ENCODE data around the gene ODC1. TPM values are rescaled to one million over a fixed set of nuclear protein-coding genes. Genes with fewer than 3 reads are reported as not detected.

The ODC1 gene
- total and polyA plus RNA-seq, 8 donors, result 55.0 to 243 (median 214) TPM

DNA sequence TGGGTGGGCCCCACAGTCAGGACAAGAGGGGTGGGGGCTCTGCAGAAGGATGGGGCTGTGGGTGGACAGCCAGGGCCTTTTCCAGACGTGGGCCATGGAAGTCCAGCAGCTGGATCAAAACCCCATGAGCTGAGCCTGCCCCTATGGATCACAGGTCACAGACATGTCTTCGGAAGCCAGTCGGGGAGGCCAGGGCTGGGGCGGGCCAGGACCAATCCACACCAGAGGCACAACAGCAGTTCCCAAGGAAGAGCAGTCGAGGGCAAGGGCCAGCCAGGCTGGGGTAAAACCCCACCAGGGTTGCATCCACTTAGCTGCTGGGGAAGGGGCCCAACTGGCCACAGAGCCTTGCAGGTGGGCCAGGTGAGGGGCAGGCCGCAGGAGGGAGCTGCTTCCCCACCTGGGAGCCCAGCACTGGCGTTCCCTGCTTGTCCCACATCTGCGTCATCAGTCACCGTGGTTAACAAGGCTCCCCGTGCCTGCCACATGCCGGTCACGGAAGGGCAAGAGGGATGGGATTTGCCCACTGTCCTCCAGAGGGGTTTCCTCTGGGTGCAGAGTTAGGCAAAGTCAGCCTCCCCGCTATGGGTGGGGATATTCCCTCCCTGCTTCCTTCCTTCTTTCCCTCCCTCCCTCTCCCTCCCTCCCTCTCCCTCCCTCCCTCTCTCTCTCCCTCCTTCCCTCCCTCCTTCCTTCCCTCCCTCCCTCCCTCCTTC, 46.4 kb upstream of the ODC1 start:
- H3K4me1 ChIP-seq, result no peaks in the 10 kb centered on the region
- TF ChIP-seq, protein P1, sequence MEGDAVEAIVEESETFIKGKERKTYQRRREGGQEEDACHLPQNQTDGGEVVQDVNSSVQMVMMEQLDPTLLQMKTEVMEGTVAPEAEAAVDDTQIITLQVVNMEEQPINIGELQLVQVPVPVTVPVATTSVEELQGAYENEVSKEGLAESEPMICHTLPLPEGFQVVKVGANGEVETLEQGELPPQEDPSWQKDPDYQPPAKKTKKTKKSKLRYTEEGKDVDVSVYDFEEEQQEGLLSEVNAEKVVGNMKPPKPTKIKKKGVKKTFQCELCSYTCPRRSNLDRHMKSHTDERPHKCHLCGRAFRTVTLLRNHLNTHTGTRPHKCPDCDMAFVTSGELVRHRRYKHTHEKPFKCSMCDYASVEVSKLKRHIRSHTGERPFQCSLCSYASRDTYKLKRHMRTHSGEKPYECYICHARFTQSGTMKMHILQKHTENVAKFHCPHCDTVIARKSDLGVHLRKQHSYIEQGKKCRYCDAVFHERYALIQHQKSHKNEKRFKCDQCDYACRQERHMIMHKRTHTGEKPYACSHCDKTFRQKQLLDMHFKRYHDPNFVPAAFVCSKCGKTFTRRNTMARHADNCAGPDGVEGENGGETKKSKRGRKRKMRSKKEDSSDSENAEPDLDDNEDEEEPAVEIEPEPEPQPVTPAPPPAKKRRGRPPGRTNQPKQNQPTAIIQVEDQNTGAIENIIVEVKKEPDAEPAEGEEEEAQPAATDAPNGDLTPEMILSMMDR (IDR thresholded peaks at IDR 0.05), result no peak
- DNase-seq (no peak), ATAC-seq (no peak)
- peaks cover 0 to 33% of the 10 kb centered on the region in 2 donors for H3K27me3 ChIP-seq
- H3K4me3 ChIP-seq, result no peak overlapping the region
- H3K36me3 ChIP-seq, result no peaks in the 10 kb centered on the region
- H3K9me3 ChIP-seq, result no peaks in the 10 kb centered on the region
- H3K27ac ChIP-seq, result no peak overlapping the region
- intact Hi-C loops (cut with DNase I), result no loop called here

DNA sequence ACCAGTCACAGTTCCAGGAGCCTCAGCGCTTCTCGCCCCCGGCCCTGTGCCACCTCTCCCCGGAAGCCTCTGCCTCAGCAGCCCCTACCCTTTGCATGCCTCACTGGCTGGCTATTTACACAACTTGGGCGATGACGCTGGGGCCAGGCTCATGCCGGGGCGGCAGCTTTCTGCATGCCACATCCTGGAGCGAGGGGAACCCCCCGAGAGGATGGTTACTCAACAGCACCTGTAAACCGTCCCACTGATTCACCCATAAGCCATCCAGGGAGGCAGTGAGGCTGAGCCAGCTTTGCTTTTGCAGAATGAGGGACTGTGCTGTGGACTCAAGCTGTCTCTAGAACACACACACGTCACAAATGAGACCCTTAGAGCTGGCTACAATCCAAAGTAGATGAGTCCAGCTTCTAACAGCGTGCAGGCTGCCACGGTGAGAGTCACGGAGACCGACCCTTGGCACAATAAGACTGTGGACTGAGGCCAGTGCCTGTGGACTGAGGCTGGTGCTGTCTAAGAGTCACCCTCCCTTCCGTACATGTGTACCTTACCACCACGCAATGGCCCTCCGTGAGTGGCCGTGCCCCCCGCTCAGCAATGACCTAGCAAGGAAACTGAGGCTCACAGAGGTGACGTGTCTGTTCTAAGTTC, 45.6 kb upstream of the ODC1 start:
- Histone ChIP-seq H3K9me3 (no peaks in the 10 kb centered on the region), H3K27me3 (peaks cover 0 to 33% of the 10 kb centered on the region in 2 donors), H3K36me3 (no peaks in the 10 kb centered on the region), H3K4me1 (no peaks in the 10 kb centered on the region), H3K4me3 (no peak overlapping the region), H3K27ac (no peak overlapping the region)
- DNase-seq, result peak in 2 of 4 donors; percentile 67 to 88
- ATAC-seq, result peak; percentile 74
- TF ChIP-seq, protein P1 (IDR thresholded peaks at IDR 0.05), result no peak
- intact Hi-C loops (cut with DNase I), result no loop called here

GRCh38 chr2:10493075-10493633, 45.0 kb upstream of the ODC1 start:
- Histone ChIP-seq H3K27me3 (peaks cover 0 to 33% of the 10 kb centered on the region in 2 donors), H3K27ac (no peak overlapping the region), H3K4me3 (no peak overlapping the region), H3K9me3 (no peaks in the 10 kb centered on the region), H3K36me3 (no peaks in the 10 kb centered on the region), H3K4me1 (no peaks in the 10 kb centered on the region)
- intact Hi-C loops (cut with DNase I), result no loop called here
- TF ChIP-seq, protein P1 (IDR thresholded peaks at IDR 0.05), result no peak
- no peak for DNase-seq
- ATAC-seq, result no peak

GRCh38 chr2:10490806-10491291, 42.7 kb upstream of the ODC1 start:
- no peaks in the 10 kb centered on the region for H3K36me3 ChIP-seq
- intact Hi-C loops (cut with DNase I), result no loop called here
- H3K9me3 ChIP-seq, result no peaks in the 10 kb centered on the region
- no peak for DNase-seq
- peaks cover 0 to 21% of the 10 kb centered on the region in 2 donors for H3K27me3 ChIP-seq
- no peak overlapping the region for H3K4me3 ChIP-seq
- H3K4me1 ChIP-seq, result no peaks in the 10 kb centered on the region
- TF ChIP-seq, protein P1 (IDR thresholded peaks at IDR 0.05), result no peak
- peak; percentile 69 for ATAC-seq
- H3K27ac ChIP-seq, result no peak overlapping the region
